Measurements from ENCODE around the gene TMEM255B. TPM values are rescaled to one million over a fixed set of nuclear protein-coding genes. Genes with fewer than 3 reads are reported as not detected.

Gene TMEM255B
- total and polyA plus RNA-seq, 2 of the 4 experiments (the other 2 are of a cell fraction): 0.36 to 0.94 TPM

DNA sequence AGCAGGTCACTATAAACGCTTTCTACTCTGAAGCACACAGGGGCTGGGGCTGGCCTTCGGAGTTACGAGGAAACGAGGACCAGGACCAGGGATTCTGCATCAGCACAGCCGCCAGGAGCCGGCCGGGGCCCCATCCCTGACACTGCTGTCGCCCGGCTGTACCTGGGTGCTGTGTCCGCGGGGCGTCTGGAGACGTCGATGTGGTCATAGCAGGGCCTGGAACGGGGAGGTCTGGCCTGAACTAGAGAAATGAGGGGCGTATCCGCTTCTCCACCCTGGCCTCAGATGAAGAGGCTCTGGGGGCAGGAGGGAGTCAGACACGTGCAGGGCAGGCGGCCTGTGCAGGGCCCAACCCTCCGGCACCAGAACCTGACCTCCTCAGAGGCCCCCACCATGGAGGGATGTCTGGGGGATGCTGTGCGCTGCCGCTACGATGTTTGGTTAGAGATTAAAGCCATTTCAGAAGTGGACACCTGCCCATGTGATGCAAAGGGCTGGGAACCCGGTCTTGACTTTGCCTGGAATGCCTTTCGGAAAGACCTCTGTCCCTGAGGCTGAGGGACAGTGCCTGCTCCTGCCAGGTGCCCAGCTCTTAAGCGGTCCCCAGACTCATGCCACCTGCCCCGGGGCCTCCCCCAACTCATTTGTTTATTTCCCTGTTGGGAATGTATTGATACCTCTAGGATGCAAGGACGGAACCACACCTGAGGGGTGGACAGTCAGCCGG lies 83.5 kb downstream of the TMEM255B start:
- Histone ChIP-seq H2AK5ac (ENCODE audit: low read depth, low read length) (peak overlapping the region; percentile 21; the same call in 1 of the 2 replicates), H3K9ac (ENCODE audit: low read depth, low read length) (no peak overlapping the region), H3K4me1 (ENCODE audit: control insufficient read depth, insufficient read depth, low read length) (peaks cover 38% of the 10 kb centered on the region), H3K14ac (replicated peaks; ENCODE audit: low read depth, low read length) (no peak overlapping the region; the same call in 1 of the 2 replicates), H2AFZ (replicated peaks; ENCODE audit: low read length, poor library complexity) (no peak overlapping the region), H2AK9ac (replicated peaks; ENCODE audit: low read depth, low read length, poor library complexity) (no peak overlapping the region), H4K5ac (ENCODE audit: low read depth, low read length) (no peak overlapping the region), H4K91ac (ENCODE audit: insufficient read depth, low read depth, low read length) (no peak overlapping the region), H3K27me3 (ENCODE audit: control insufficient read depth, insufficient read depth, low read length) (no peaks in the 10 kb centered on the region), H2BK120ac (ENCODE audit: low read depth, low read length) (no peak overlapping the region), H3K9me1 (ENCODE audit: insufficient read depth, low read length) (peaks cover 20% of the 10 kb centered on the region), H4K20me1 (ENCODE audit: insufficient read depth, low read length) (peaks cover 74% of the 10 kb centered on the region), H4K8ac (ENCODE audit: low read depth in 2 of 2, low read length in 2 of 2) (no peak overlapping the region), H3K23ac (ENCODE audit: low read depth, low read length) (no peak overlapping the region), H3K4ac (ENCODE audit: low read depth, low read length) (no peak overlapping the region), H2BK20ac (ENCODE audit: low read depth, low read length) (no peak overlapping the region), H3K18ac (ENCODE audit: low read depth, low read length) (no peak overlapping the region), H3K56ac (ENCODE audit: extremely low read depth, insufficient read depth, low read length) (no peak overlapping the region), H3K4me3 (ENCODE audit: insufficient read depth, low read depth, low read length) (no peak overlapping the region), H2BK5ac (ENCODE audit: low read depth, low read length, poor library complexity, severe bottlenecking) (no peak overlapping the region), H3K79me1 (ENCODE audit: low read depth in 1 of 2, low read length in 2 of 2) (peaks cover 45 to 89% of the 10 kb centered on the region in 2 experiments), H3K36me3 (ENCODE audit: control insufficient read depth, insufficient read depth, low read length) (peaks cover 67% of the 10 kb centered on the region), H2BK15ac (ENCODE audit: low read depth, low read length) (no peak overlapping the region), H3K9me3 (ENCODE audit: control insufficient read depth, insufficient read depth, low read length) (no peaks in the 10 kb centered on the region), H3K4me2 (ENCODE audit: low read depth, low read length) (no peak overlapping the region), H3K27ac (ENCODE audit: insufficient read depth, low read length) (no peak overlapping the region)
- ChIA-PET CTCF (no interaction called here), POLR2A (ENCODE audit: unreplicated experiment) (no interaction called here)
- in situ Hi-C loops (cut with MboI; ENCODE audit: low sequenced_read_pairs) (no loop called here), intact Hi-C loops (cut with micrococcal nuclease) (no loop called here), dilution Hi-C loops (cut with HindIII; ENCODE audit: low sequenced_read_pairs, unreplicated experiment) (no loop called here)
- ATAC-seq (ENCODE audit: low read depth): no peak
- no TSS peak for BruUV-seq (replicated peaks)
- 94% methylated on average over 17 of the region's 29 CpGs; no CpG with 5 or more reads in 1 of the 2 experiments for WGBS, 2 experiments (ENCODE audit: extremely low coverage in 2 of 2, insufficient read length in 1 of 2)
- no peak for TF ChIP-seq POLR2A (IDR thresholded peaks at IDR 0.05; ENCODE audit: low read depth, low read length)
- TF ChIP-seq, protein P1, sequence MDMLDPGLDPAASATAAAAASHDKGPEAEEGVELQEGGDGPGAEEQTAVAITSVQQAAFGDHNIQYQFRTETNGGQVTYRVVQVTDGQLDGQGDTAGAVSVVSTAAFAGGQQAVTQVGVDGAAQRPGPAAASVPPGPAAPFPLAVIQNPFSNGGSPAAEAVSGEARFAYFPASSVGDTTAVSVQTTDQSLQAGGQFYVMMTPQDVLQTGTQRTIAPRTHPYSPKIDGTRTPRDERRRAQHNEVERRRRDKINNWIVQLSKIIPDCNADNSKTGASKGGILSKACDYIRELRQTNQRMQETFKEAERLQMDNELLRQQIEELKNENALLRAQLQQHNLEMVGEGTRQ (IDR thresholded peaks at IDR 0.05; ENCODE audit: low read depth, low read length): no peak
- TF ChIP-seq, protein P2, sequence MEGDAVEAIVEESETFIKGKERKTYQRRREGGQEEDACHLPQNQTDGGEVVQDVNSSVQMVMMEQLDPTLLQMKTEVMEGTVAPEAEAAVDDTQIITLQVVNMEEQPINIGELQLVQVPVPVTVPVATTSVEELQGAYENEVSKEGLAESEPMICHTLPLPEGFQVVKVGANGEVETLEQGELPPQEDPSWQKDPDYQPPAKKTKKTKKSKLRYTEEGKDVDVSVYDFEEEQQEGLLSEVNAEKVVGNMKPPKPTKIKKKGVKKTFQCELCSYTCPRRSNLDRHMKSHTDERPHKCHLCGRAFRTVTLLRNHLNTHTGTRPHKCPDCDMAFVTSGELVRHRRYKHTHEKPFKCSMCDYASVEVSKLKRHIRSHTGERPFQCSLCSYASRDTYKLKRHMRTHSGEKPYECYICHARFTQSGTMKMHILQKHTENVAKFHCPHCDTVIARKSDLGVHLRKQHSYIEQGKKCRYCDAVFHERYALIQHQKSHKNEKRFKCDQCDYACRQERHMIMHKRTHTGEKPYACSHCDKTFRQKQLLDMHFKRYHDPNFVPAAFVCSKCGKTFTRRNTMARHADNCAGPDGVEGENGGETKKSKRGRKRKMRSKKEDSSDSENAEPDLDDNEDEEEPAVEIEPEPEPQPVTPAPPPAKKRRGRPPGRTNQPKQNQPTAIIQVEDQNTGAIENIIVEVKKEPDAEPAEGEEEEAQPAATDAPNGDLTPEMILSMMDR (conservative IDR thresholded peaks at IDR 0.05; ENCODE audit: low read depth, low read length): no peak
- no peak for TF ChIP-seq NFE2L2 (IDR thresholded peaks at IDR 0.05; ENCODE audit: low read depth, low read length)
- no peak for TF ChIP-seq RAD21 (IDR thresholded peaks at IDR 0.05; ENCODE audit: low read length)
- no peak for TF ChIP-seq CHD1 (IDR thresholded peaks at IDR 0.05; ENCODE audit: low read depth, low read length)
- TF ChIP-seq MXI1 (IDR thresholded peaks at IDR 0.05; ENCODE audit: borderline replicate concordance, low read depth, low read length): no peak
- no peak for TF ChIP-seq FOS (IDR thresholded peaks at IDR 0.05; ENCODE audit: low read depth, low read length)
- TF ChIP-seq MAZ (IDR thresholded peaks at IDR 0.05; ENCODE audit: borderline replicate concordance, low read depth, low read length): no peak
- TF ChIP-seq RCOR1 (IDR thresholded peaks at IDR 0.05; ENCODE audit: insufficient replicate concordance, low read length): no peak
- no peak for TF ChIP-seq MAFK (IDR thresholded peaks at IDR 0.05; ENCODE audit: low read depth, low read length)
- no peak for TF ChIP-seq BHLHE40 (IDR thresholded peaks at IDR 0.05; ENCODE audit: low read depth, low read length)
- TF ChIP-seq, protein P3, sequence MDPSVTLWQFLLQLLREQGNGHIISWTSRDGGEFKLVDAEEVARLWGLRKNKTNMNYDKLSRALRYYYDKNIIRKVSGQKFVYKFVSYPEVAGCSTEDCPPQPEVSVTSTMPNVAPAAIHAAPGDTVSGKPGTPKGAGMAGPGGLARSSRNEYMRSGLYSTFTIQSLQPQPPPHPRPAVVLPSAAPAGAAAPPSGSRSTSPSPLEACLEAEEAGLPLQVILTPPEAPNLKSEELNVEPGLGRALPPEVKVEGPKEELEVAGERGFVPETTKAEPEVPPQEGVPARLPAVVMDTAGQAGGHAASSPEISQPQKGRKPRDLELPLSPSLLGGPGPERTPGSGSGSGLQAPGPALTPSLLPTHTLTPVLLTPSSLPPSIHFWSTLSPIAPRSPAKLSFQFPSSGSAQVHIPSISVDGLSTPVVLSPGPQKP (IDR thresholded peaks at IDR 0.05; ENCODE audit: borderline replicate concordance, low read depth, low read length): no peak
- TF ChIP-seq SMC3 (IDR thresholded peaks at IDR 0.05; ENCODE audit: low read depth, low read length): no peak
- no peak for TF ChIP-seq RFX5 (IDR thresholded peaks at IDR 0.05; ENCODE audit: low read depth, low read length)
- no peak for TF ChIP-seq CEBPB (IDR thresholded peaks at IDR 0.05; ENCODE audit: low read depth, low read length)
- no peak for DNase-seq

Measured in IMR-90 (cell line).